H9 (cell line): ENCODE results near the gene ALKAL2. TPM values are rescaled to one million over a fixed set of nuclear protein-coding genes. Genes with fewer than 3 reads are reported as not detected.

Experiments
- DNase-seq: peaks from one replicate; pipeline ENCODE4 v3.0.0-alpha.2; 2017
- H2AFZ ChIP-seq: one replicate; pipeline ENCODE4 v1.6.1; 2013; ENCODE audit warnings: mild to moderate bottlenecking, low read length, control low read depth, moderate library complexity
- H2AK5ac ChIP-seq: 2 replicates; pipeline ENCODE4 v1.6.1; 2013; ENCODE audit warnings: low read length, control low read depth, mixed read lengths; ENCODE audit not compliant: insufficient read length
- H2BK120ac ChIP-seq: one replicate; pipeline ENCODE4 v1.6.1; 2013; ENCODE audit warnings: low read depth, mild to moderate bottlenecking, low read length, control low read depth, inconsistent platforms; ENCODE audit not compliant: poor library complexity, severe bottlenecking
- H2BK12ac ChIP-seq: 2 replicates; pipeline ENCODE4 v1.6.1; 2013; ENCODE audit warnings: low read length, control low read depth, mixed read lengths, low read depth; ENCODE audit not compliant: insufficient read length
- H2BK15ac ChIP-seq: 2 replicates; pipeline ENCODE4 v1.6.1; 2013; ENCODE audit warnings: low read depth, low read length, control low read depth
- H2BK20ac ChIP-seq: one replicate; pipeline ENCODE4 v1.6.1; 2013; ENCODE audit warnings: low read depth, mild to moderate bottlenecking, low read length, control low read depth, inconsistent platforms; ENCODE audit not compliant: poor library complexity, severe bottlenecking
- H2BK5ac ChIP-seq: 2 replicates; pipeline ENCODE4 v1.6.1; 2013; ENCODE audit warnings: low read length, control low read depth, mixed read lengths; ENCODE audit not compliant: insufficient read length
- H3K14ac ChIP-seq: 2 replicates; pipeline ENCODE4 v1.6.1; 2013; ENCODE audit warnings: low read length, control low read depth; ENCODE audit not compliant: insufficient read depth
- H3K18ac ChIP-seq: 2 replicates; pipeline ENCODE4 v1.6.1; 2013; ENCODE audit warnings: low read depth, mild to moderate bottlenecking, mixed read lengths, low read length, control low read depth; ENCODE audit not compliant: insufficient read length
- H3K23ac ChIP-seq: 2 replicates; pipeline ENCODE4 v1.6.1; 2013; ENCODE audit warnings: low read length, control low read depth, mixed read lengths, low read depth; ENCODE audit not compliant: insufficient read length
- H3K23me2 ChIP-seq: 2 replicates; pipeline ENCODE4 v1.6.1; 2013; ENCODE audit warnings: low read depth, mild to moderate bottlenecking, mixed read lengths, low read length, control low read depth; ENCODE audit not compliant: insufficient read length, poor library complexity, severe bottlenecking
- H3K27ac ChIP-seq: 2 replicates; pipeline ENCODE4 v1.5.1; 2013; ENCODE audit warnings: low read length, control low read depth, mixed read lengths, low read depth; ENCODE audit not compliant: insufficient read length
- H3K27me3 ChIP-seq: 2 replicates; pipeline ENCODE4 v1.6.1; 2013; ENCODE audit warnings: low read length, control low read depth, inconsistent platforms; ENCODE audit not compliant: insufficient read depth
- H3K4ac ChIP-seq: 2 replicates; pipeline ENCODE4 v1.6.1; 2013; ENCODE audit warnings: low read depth, mild to moderate bottlenecking, control low read depth, inconsistent platforms, low read length, moderate library complexity
- H3K4me1 ChIP-seq: 2 replicates; pipeline ENCODE4 v1.6.1; 2013; ENCODE audit warnings: low read length, control low read depth, inconsistent platforms; ENCODE audit not compliant: insufficient read depth
- H3K4me2 ChIP-seq: 2 replicates; pipeline ENCODE4 v1.6.1; 2013; ENCODE audit warnings: low read length, control low read depth, mixed read lengths; ENCODE audit not compliant: insufficient read length, insufficient read depth
- H3K56ac ChIP-seq: 2 replicates; pipeline ENCODE4 v1.6.1; 2013; ENCODE audit warnings: low read depth, mild to moderate bottlenecking, mixed read lengths, low read length, control low read depth; ENCODE audit not compliant: insufficient read length
- H3K79me1 ChIP-seq: 2 replicates; pipeline ENCODE4 v1.6.1; 2013; ENCODE audit warnings: low read depth, mild to moderate bottlenecking, moderate library complexity, low read length, control low read depth, inconsistent platforms; ENCODE audit not compliant: insufficient read depth, poor library complexity, severe bottlenecking
- H3K79me2 ChIP-seq: 2 replicates; pipeline ENCODE4 v1.6.1; 2013; ENCODE audit warnings: low read length, control low read depth, inconsistent platforms; ENCODE audit not compliant: insufficient read depth
- H3K9ac ChIP-seq: 2 replicates; pipeline ENCODE4 v1.6.1; 2013; ENCODE audit warnings: low read length, control low read depth, mixed read lengths; ENCODE audit not compliant: insufficient read length; ENCODE audit errors: extremely low read depth
- H3K9me3 ChIP-seq: one replicate; pipeline ENCODE4 v1.6.1; 2013; ENCODE audit warnings: low read depth, low read length, inconsistent platforms; ENCODE audit not compliant: control insufficient read depth
- H3T11ph ChIP-seq: one replicate; pipeline ENCODE4 v1.6.1; 2013; ENCODE audit warnings: mild to moderate bottlenecking, low read length, control low read depth, inconsistent platforms
- H4K20me1 ChIP-seq: one replicate; pipeline ENCODE4 v1.6.1; 2013; ENCODE audit not compliant: control insufficient read depth, insufficient read length, insufficient read depth
- H4K5ac ChIP-seq: 2 replicates; pipeline ENCODE4 v1.6.1; 2013; ENCODE audit warnings: low read depth, mild to moderate bottlenecking, mixed read lengths, low read length, control low read depth; ENCODE audit not compliant: insufficient read length
- H4K8ac ChIP-seq: replicated peaks from 2 replicates; pipeline ENCODE4 v1.6.1; 2013; ENCODE audit warnings: low read length, control low read depth, mixed read lengths, low read depth; ENCODE audit not compliant: insufficient read length
- H4K91ac ChIP-seq: 2 replicates; pipeline ENCODE4 v1.6.1; 2013; ENCODE audit warnings: low read depth, mild to moderate bottlenecking, moderate library complexity, mixed read lengths, low read length, control low read depth; ENCODE audit not compliant: insufficient read length
- H3K27ac Mint-ChIP-seq, 3 experiments: 2 replicates in 2 of 3; 3 replicates in 1 of 3; pipeline ENCODE4 v1.8.0; 2020 to 2021; ENCODE audit warnings: mixed read lengths in 3 of 3, mild to moderate bottlenecking in 1 of 3, moderate library complexity in 1 of 3
- H3K27me3 Mint-ChIP-seq: 2 replicates; pipeline ENCODE4 v1.8.0; 2021; ENCODE audit warnings: low read depth, mild to moderate bottlenecking, moderate library complexity, mixed read lengths
- H3K36me3 Mint-ChIP-seq, 3 experiments: 2 replicates in 2 of 3; 3 replicates in 1 of 3; pipeline ENCODE4 v1.8.0; 2020 to 2021; ENCODE audit warnings: low read depth in 3 of 3, mixed read lengths in 3 of 3; ENCODE audit not compliant: insufficient read depth in 1 of 3
- H3K4me1 Mint-ChIP-seq, 2 experiments: 2 replicates each; pipeline ENCODE4 v1.8.0; 2020; ENCODE audit warnings: mixed read lengths in 2 of 2
- H3K4me3 Mint-ChIP-seq, 2 experiments: 2 replicates in 1 of 2; 3 replicates in 1 of 2; pipeline ENCODE4 v1.8.0; 2020 to 2021; ENCODE audit warnings: mild to moderate bottlenecking in 2 of 2, mixed read lengths in 2 of 2, moderate library complexity in 1 of 2
- H3K9me3 Mint-ChIP-seq, 2 experiments: 2 replicates in 1 of 2; 3 replicates in 1 of 2; pipeline ENCODE4 v1.8.0; 2020; ENCODE audit warnings: mild to moderate bottlenecking in 2 of 2, mixed read lengths in 2 of 2, moderate library complexity in 1 of 2
- WGBS: extraction: QIAGEN DNeasy Blood & Tissue Kit; methylation state at CpG from one replicate; pipeline ENCODE4 v1.1.7; 2013; ENCODE audit warnings: missing lambda C conversion rate, low lambda C conversion rate, mixed read lengths; ENCODE audit not compliant: insufficient read length; ENCODE audit errors: extremely low coverage; 5-methylcytosine and 5-hydroxymethylcytosine counted together
- total RNA-seq: library from RNA; stranded (reverse); gene quantifications from 2 replicates; pipeline ENCODE4 v1.2.1, GENCODE V29; 2021
- TF ChIP-seq, protein P1 (sequence below): fragments of 200-600 bp; sonication (generic); conservative IDR thresholded peaks from 3 replicates; pipeline ENCODE4 v1.8.0; 2021; ENCODE audit warnings: antibody characterized with exemption, mild to moderate bottlenecking

Gene ALKAL2
- total RNA-seq, 1 experiment from 2014 or later = 0.48 TPM

DNA sequence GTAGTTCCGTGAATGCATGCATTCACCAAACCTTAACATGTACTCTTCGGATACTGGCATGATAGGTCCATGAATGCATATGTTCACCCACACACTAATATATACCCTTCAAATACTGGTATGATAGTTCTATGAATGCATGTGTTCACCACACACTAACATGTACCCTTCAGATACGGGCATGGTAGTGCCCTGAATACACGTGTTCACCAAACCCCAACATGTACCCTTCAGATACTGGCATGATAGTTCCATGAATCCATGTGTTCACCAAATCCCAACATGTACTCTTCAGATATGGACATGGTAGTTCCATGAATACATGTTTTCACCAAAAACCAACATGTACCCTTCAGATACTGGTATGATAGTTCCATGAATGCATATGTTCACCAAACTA, 48.5 kb upstream of the ALKAL2 start:
- Histone ChIP-seq H3K9me3 (peaks cover 20% of the 10 kb centered on the region), H2BK15ac (no peak overlapping the region), H4K8ac (no peak overlapping the region), H3K27ac (no peak overlapping the region), H4K5ac (no peak overlapping the region), H3K9ac (no peak overlapping the region), H4K91ac (no peak overlapping the region), H3K56ac (no peak overlapping the region), H2BK12ac (no peak overlapping the region), H3K18ac (no peak overlapping the region), H2BK20ac (no peak overlapping the region), H3T11ph (no peak overlapping the region), H2AK5ac (no peak overlapping the region), H3K23me2 (no peaks in the 10 kb centered on the region), H3K79me1 (no peaks in the 10 kb centered on the region), H3K14ac (no peak overlapping the region), H3K4me1 (no peaks in the 10 kb centered on the region), H2BK120ac (no peak overlapping the region), H3K79me2 (no peaks in the 10 kb centered on the region), H2AFZ (no peak overlapping the region), H3K23ac (no peak overlapping the region), H3K4ac (no peak overlapping the region), H4K20me1 (no peaks in the 10 kb centered on the region), H3K27me3 (no peaks in the 10 kb centered on the region), H2BK5ac (no peak overlapping the region), H3K4me2 (no peak overlapping the region)
- H3K36me3 Mint-ChIP-seq = peaks cover 18 to 36% (median 30%) of the 10 kb centered on the region in 3 experiments
- TF ChIP-seq, protein P1, sequence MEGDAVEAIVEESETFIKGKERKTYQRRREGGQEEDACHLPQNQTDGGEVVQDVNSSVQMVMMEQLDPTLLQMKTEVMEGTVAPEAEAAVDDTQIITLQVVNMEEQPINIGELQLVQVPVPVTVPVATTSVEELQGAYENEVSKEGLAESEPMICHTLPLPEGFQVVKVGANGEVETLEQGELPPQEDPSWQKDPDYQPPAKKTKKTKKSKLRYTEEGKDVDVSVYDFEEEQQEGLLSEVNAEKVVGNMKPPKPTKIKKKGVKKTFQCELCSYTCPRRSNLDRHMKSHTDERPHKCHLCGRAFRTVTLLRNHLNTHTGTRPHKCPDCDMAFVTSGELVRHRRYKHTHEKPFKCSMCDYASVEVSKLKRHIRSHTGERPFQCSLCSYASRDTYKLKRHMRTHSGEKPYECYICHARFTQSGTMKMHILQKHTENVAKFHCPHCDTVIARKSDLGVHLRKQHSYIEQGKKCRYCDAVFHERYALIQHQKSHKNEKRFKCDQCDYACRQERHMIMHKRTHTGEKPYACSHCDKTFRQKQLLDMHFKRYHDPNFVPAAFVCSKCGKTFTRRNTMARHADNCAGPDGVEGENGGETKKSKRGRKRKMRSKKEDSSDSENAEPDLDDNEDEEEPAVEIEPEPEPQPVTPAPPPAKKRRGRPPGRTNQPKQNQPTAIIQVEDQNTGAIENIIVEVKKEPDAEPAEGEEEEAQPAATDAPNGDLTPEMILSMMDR = no peak
- peaks cover 42 to 43% of the 10 kb centered on the region in 2 experiments for H3K9me3 Mint-ChIP-seq
- no peak overlapping the region for H3K27ac Mint-ChIP-seq
- H3K4me1 Mint-ChIP-seq = peaks cover 1 to 4% of the 10 kb centered on the region in 2 experiments
- peaks cover 7% of the 10 kb centered on the region for H3K27me3 Mint-ChIP-seq
- no CpG with 5 or more reads among the region's 4 CpGs for WGBS
- DNase-seq = no peak
- no peak overlapping the region for H3K4me3 Mint-ChIP-seq
